PC-9 (cell line): ENCODE results near the gene CLMN.

Experiments
- EZH2 ChIP-seq: fragments of 200-600 bp; sonication (generic); IDR thresholded peaks from 2 replicates; pipeline ENCODE4 v1.8.0; 2017; ENCODE audit warnings: antibody characterized with exemption, low read depth
- TF ChIP-seq, protein P1 (sequence below): fragments of 200-600 bp; sonication (generic); conservative IDR thresholded peaks from 2 replicates; pipeline ENCODE4 v1.6.1; 2017; ENCODE audit warnings: mixed run types, antibody characterized with exemption, mild to moderate bottlenecking, moderate library complexity

- TF ChIP-seq, protein P1, sequence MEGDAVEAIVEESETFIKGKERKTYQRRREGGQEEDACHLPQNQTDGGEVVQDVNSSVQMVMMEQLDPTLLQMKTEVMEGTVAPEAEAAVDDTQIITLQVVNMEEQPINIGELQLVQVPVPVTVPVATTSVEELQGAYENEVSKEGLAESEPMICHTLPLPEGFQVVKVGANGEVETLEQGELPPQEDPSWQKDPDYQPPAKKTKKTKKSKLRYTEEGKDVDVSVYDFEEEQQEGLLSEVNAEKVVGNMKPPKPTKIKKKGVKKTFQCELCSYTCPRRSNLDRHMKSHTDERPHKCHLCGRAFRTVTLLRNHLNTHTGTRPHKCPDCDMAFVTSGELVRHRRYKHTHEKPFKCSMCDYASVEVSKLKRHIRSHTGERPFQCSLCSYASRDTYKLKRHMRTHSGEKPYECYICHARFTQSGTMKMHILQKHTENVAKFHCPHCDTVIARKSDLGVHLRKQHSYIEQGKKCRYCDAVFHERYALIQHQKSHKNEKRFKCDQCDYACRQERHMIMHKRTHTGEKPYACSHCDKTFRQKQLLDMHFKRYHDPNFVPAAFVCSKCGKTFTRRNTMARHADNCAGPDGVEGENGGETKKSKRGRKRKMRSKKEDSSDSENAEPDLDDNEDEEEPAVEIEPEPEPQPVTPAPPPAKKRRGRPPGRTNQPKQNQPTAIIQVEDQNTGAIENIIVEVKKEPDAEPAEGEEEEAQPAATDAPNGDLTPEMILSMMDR: no peak
- TF ChIP-seq EZH2: no peak
Measured at GRCh38 chr14:95198320-95198719, 121.4 kb downstream of the CLMN start.
